Fibroblast of lung (primary cell): ENCODE data around the gene HGFAC. TPM values are rescaled to one million over a fixed set of nuclear protein-coding genes. Genes with fewer than 3 reads are reported as not detected.

Experiments
- DNase-seq, 2 donors: peaks; one replicate each; pipeline versions ENCODE4 v3.0.0 to v3.0.0-alpha.2; 2010; ENCODE audit warnings: low read depth in 2 of 2
- H2AFZ ChIP-seq: 2 replicates; pipeline ENCODE4 v1.5.1; 2012; ENCODE audit warnings: low read length, control low read depth, inconsistent platforms
- H3K27ac ChIP-seq: 2 replicates; pipeline ENCODE4 v1.5.1; 2011; ENCODE audit warnings: low read length, control low read depth; ENCODE audit not compliant: insufficient read depth
- H3K27me3 ChIP-seq: 2 replicates; pipeline ENCODE4 v1.5.1; 2011; ENCODE audit warnings: mild to moderate bottlenecking, low read length; ENCODE audit not compliant: control insufficient read depth, insufficient read depth
- H3K36me3 ChIP-seq: 2 replicates; pipeline ENCODE4 v1.5.1; 2011; ENCODE audit warnings: low read length; ENCODE audit not compliant: control insufficient read depth, insufficient read depth
- H3K4me1 ChIP-seq: 2 replicates; pipeline ENCODE4 v1.5.1; 2011; ENCODE audit warnings: low read length; ENCODE audit not compliant: control insufficient read depth, insufficient read depth; ENCODE audit errors: extremely low read depth
- H3K4me2 ChIP-seq: 2 replicates; pipeline ENCODE4 v1.5.1; 2011; ENCODE audit warnings: low read length, control low read depth; ENCODE audit not compliant: insufficient read depth; ENCODE audit errors: extremely low read depth
- H3K4me3 ChIP-seq, 4 experiments: fragments of 200-600 bp in 1 of 4; sonication (generic) in 1 of 4; replicated peaks in 1 of 4; 2 replicates each; pipeline ENCODE4 v1.5.1; 2011 to 2016; ENCODE audit warnings: low read length in 4 of 4, low read depth in 3 of 4, mild to moderate bottlenecking in 3 of 4, control low read depth in 2 of 4, inconsistent platforms in 1 of 4, mixed read lengths in 1 of 4; ENCODE audit not compliant: insufficient read depth in 1 of 4; ENCODE audit errors: control extremely low read depth in 1 of 4
- H3K79me2 ChIP-seq: 2 replicates; pipeline ENCODE4 v1.5.1; 2012; ENCODE audit warnings: mild to moderate bottlenecking, low read length, inconsistent platforms; ENCODE audit not compliant: control insufficient read depth, insufficient read depth
- H3K9ac ChIP-seq: 2 replicates; pipeline ENCODE4 v1.5.1; 2011; ENCODE audit warnings: mild to moderate bottlenecking, low read length, control low read depth; ENCODE audit not compliant: insufficient read depth
- H3K9me3 ChIP-seq: 2 replicates; pipeline ENCODE4 v1.5.1; 2012; ENCODE audit warnings: low read depth, low read length; ENCODE audit not compliant: control insufficient read depth, insufficient read depth
- H4K20me1 ChIP-seq: 2 replicates; pipeline ENCODE4 v1.5.1; 2011; ENCODE audit warnings: low read length; ENCODE audit not compliant: control insufficient read depth, insufficient read depth; ENCODE audit errors: extremely low read depth
- EZH2 ChIP-seq: IDR thresholded peaks from 2 replicates; pipeline ENCODE4 v1.5.1; 2012; ENCODE audit warnings: low read length, control low read depth, mild to moderate bottlenecking; ENCODE audit errors: missing control alignments
- polyA plus RNA-seq, 2 donors: library from polyadenylated mRNA; depleted of rRNA in 1 of 2; stranded (reverse) in 1 of 2; unstranded in 1 of 2; fragments of >200 nt; gene quantifications; 2 replicates each; pipeline ENCODE4 v1.2.1, GENCODE V29; 2011 to 2012; ENCODE audit warnings: missing spikeins in 1 of 2
- total RNA-seq: library from RNA; depleted of rRNA; stranded (reverse); fragments of >200 nt; gene quantifications from 2 replicates; pipeline ENCODE4 v1.2.1, GENCODE V29; 2014
- TF ChIP-seq, protein P1 (sequence below), 2 donors: IDR thresholded peaks in 1 of 2; conservative IDR thresholded peaks in 1 of 2; 1 replicate in 1 of 2; 2 replicates in 1 of 2; pipeline ENCODE4 v1.5.1; 2011 to 2012; ENCODE audit warnings: low read length in 2 of 2, control low read depth in 1 of 2, inconsistent platforms in 1 of 2, low read depth in 1 of 2, mild to moderate bottlenecking in 1 of 2

Gene HGFAC
- total and polyA plus RNA-seq, 2 donors (not counting 1 experiment from before 2014, with no cell fraction given): 0.33 TPM; not detected in 1

DNA sequence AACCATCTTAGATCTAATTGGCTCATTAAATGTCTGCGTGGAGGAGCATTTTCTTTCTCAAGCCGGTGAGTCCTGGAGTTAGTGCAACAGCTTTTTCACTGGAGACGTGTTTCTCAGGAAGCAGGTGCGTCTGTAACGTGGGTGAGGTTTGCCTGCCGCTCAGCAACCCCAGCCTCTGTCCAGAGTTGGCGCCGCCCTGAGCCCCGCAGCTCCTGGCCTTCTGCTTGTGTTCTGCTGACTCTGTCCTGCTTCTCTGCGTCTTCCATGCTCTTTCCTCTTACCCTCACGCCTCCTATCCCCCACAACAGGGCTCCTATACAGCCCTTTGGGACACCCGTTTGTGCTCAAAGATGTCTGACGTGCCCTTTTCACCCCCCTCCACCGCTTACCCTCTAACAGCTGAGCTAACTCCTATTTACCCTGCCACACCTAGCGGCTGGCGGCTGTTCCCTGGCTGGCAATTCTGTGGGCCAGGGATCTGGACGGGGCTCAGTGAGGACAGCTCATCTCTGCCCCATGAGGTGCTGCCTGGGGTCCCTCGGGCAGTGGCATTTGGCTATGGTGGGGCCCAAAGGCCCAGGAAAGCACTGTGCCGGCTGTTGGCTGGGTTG, 40.1 kb downstream of the HGFAC start:
- DNase-seq: no peak
- Histone ChIP-seq H3K27ac (no peak overlapping the region), H3K4me1 (no peaks in the 10 kb centered on the region), H2AFZ (no peak overlapping the region), H3K27me3 (peaks cover 16% of the 10 kb centered on the region), H3K4me2 (no peak overlapping the region), H3K9me3 (no peaks in the 10 kb centered on the region), H3K36me3 (no peaks in the 10 kb centered on the region), H3K9ac (no peak overlapping the region), H3K79me2 (no peaks in the 10 kb centered on the region), H4K20me1 (no peaks in the 10 kb centered on the region), H3K4me3 (no peak overlapping the region)
- TF ChIP-seq, protein P1, sequence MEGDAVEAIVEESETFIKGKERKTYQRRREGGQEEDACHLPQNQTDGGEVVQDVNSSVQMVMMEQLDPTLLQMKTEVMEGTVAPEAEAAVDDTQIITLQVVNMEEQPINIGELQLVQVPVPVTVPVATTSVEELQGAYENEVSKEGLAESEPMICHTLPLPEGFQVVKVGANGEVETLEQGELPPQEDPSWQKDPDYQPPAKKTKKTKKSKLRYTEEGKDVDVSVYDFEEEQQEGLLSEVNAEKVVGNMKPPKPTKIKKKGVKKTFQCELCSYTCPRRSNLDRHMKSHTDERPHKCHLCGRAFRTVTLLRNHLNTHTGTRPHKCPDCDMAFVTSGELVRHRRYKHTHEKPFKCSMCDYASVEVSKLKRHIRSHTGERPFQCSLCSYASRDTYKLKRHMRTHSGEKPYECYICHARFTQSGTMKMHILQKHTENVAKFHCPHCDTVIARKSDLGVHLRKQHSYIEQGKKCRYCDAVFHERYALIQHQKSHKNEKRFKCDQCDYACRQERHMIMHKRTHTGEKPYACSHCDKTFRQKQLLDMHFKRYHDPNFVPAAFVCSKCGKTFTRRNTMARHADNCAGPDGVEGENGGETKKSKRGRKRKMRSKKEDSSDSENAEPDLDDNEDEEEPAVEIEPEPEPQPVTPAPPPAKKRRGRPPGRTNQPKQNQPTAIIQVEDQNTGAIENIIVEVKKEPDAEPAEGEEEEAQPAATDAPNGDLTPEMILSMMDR (conservative IDR thresholded peaks at IDR 0.05 in 1 of 2, IDR thresholded peaks at IDR 0.05 in 1 of 2; ENCODE audit: low read depth in 1 of 2, low read length in 2 of 2): no peak
- TF ChIP-seq EZH2: no peak

GRCh38 chr4:3482707-3483106, 40.9 kb downstream of the HGFAC start:
- H4K20me1 ChIP-seq: no peaks in the 10 kb centered on the region
- no peak for TF ChIP-seq EZH2
- TF ChIP-seq, protein P1 (conservative IDR thresholded peaks at IDR 0.05 in 1 of 2, IDR thresholded peaks at IDR 0.05 in 1 of 2; ENCODE audit: low read depth in 1 of 2, low read length in 2 of 2): no peak
- DNase-seq: no peak
- no peak overlapping the region for H3K27ac ChIP-seq
- H3K27me3 ChIP-seq: peaks cover 16% of the 10 kb centered on the region
- H3K9me3 ChIP-seq: no peaks in the 10 kb centered on the region
- no peak overlapping the region for H3K4me2 ChIP-seq
- no peaks in the 10 kb centered on the region for H3K79me2 ChIP-seq
- no peak overlapping the region for H3K4me3 ChIP-seq
- no peak overlapping the region for H3K9ac ChIP-seq
- H3K36me3 ChIP-seq: no peaks in the 10 kb centered on the region
- H3K4me1 ChIP-seq: no peaks in the 10 kb centered on the region
- H2AFZ ChIP-seq: no peak overlapping the region

DNA sequence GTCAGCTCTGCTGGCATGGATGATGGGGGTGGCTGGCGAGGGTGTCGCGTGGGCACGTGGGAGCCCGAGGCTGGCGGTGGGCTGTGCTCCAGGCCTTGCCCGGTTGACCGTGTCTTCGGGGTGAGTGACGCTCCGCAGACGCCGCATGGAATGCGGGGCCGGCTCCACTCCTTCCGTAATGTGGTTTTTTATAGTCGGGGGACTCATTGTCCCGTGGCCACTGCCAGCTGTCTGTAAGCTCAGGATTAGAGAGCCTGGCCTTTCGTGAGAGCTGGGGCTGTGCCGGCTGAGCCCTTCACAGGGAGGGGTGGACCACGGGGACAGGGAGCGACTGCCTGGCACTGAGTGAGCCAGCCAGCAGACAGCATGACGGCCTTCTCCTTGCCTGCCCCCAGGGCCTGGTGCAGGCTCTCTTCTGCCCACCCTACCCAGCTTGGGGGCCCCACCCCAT, 41.7 kb downstream of the HGFAC start:
- H3K4me3 ChIP-seq: no peak overlapping the region
- H3K4me1 ChIP-seq: no peaks in the 10 kb centered on the region
- no peak overlapping the region for H2AFZ ChIP-seq
- no peak overlapping the region for H3K4me2 ChIP-seq
- no peaks in the 10 kb centered on the region for H3K36me3 ChIP-seq
- H4K20me1 ChIP-seq: no peaks in the 10 kb centered on the region
- H3K9ac ChIP-seq: no peak overlapping the region
- peak in 1 of 2 donors; percentile 53 for DNase-seq
- peaks cover 16% of the 10 kb centered on the region for H3K27me3 ChIP-seq
- no peak for TF ChIP-seq EZH2
- TF ChIP-seq, protein P1 (conservative IDR thresholded peaks at IDR 0.05 in 1 of 2, IDR thresholded peaks at IDR 0.05 in 1 of 2; ENCODE audit: low read depth in 1 of 2, low read length in 2 of 2): no peak
- no peaks in the 10 kb centered on the region for H3K79me2 ChIP-seq
- H3K27ac ChIP-seq: no peak overlapping the region
- H3K9me3 ChIP-seq: no peaks in the 10 kb centered on the region
